Mucosa of rectum (tissue), 2 donors: Measurements from ENCODE around the gene TEX12.
"Not testable (repeated sequence)": the region's sequence is repeated elsewhere in the genome, so short reads cannot be mapped to it uniquely, and the experiment has no call there.

Experiments used
- H3K27ac ChIP-seq, 2 donors: one replicate each; pipeline ENCODE4 v1.7.0; 2013; ENCODE audit warnings: inconsistent platforms in 2 of 2, low read depth in 2 of 2, low read length in 2 of 2
- H3K27me3 ChIP-seq, 2 donors: one replicate each; pipeline ENCODE4 v1.7.0; 2013; ENCODE audit warnings: low read length in 2 of 2; ENCODE audit not compliant: control insufficient read depth in 2 of 2, insufficient read depth in 2 of 2
- H3K36me3 ChIP-seq, 2 donors: one replicate each; pipeline ENCODE4 v1.7.0; 2013; ENCODE audit warnings: low read length in 2 of 2; ENCODE audit not compliant: control insufficient read depth in 2 of 2, insufficient read depth in 2 of 2
- H3K4me1 ChIP-seq, 2 donors: one replicate each; pipeline ENCODE4 v1.7.0; 2013; ENCODE audit warnings: low read length in 2 of 2, mild to moderate bottlenecking in 1 of 2; ENCODE audit not compliant: control insufficient read depth in 2 of 2, insufficient read depth in 2 of 2
- H3K4me3 ChIP-seq, 2 donors: one replicate each; pipeline ENCODE4 v1.7.0; 2013; ENCODE audit warnings: low read length in 2 of 2
- H3K9ac ChIP-seq, 2 donors: one replicate each; pipeline ENCODE4 v1.7.0; 2013; ENCODE audit warnings: low read length in 2 of 2, low read depth in 1 of 2, mild to moderate bottlenecking in 1 of 2
- H3K9me3 ChIP-seq, 2 donors: one replicate each; pipeline ENCODE4 v1.7.0; 2013; ENCODE audit warnings: low read length in 2 of 2; ENCODE audit not compliant: control insufficient read depth in 2 of 2
- donor health status: healthy.
- donor health status: Normal muscosa, but diverticular disease.

TEX12 gene

GRCh38 chr11:112150517-112150916 is 16.7 kb upstream of the TEX12 start:
- no peak overlapping the region for H3K27ac ChIP-seq
- H3K9ac ChIP-seq: no peak overlapping the region

GRCh38 chr11:112156153-112156955 is 10.8 kb upstream of the TEX12 start:
- peaks cover 0 to 9% of the 10 kb centered on the region in 2 donors for H3K4me1 ChIP-seq
- H3K4me3 ChIP-seq: no peak overlapping the region
- no peaks in the 10 kb centered on the region for H3K27me3 ChIP-seq
- H3K36me3 ChIP-seq: peaks cover 3 to 5% of the 10 kb centered on the region in 2 donors
- H3K27ac ChIP-seq: no peak overlapping the region
- H3K9ac ChIP-seq: no peak overlapping the region
- no peaks in the 10 kb centered on the region for H3K9me3 ChIP-seq

More at GRCh38 chr11:112150517-112150916, 16.7 kb upstream of the TEX12 start:
- no peaks in the 10 kb centered on the region for H3K9me3 ChIP-seq
- H3K4me1 ChIP-seq: no peaks in the 10 kb centered on the region
- no peak overlapping the region for H3K4me3 ChIP-seq
- H3K36me3 ChIP-seq: peaks cover 3 to 18% of the 10 kb centered on the region in 2 donors
- no peaks in the 10 kb centered on the region for H3K27me3 ChIP-seq

DNA sequence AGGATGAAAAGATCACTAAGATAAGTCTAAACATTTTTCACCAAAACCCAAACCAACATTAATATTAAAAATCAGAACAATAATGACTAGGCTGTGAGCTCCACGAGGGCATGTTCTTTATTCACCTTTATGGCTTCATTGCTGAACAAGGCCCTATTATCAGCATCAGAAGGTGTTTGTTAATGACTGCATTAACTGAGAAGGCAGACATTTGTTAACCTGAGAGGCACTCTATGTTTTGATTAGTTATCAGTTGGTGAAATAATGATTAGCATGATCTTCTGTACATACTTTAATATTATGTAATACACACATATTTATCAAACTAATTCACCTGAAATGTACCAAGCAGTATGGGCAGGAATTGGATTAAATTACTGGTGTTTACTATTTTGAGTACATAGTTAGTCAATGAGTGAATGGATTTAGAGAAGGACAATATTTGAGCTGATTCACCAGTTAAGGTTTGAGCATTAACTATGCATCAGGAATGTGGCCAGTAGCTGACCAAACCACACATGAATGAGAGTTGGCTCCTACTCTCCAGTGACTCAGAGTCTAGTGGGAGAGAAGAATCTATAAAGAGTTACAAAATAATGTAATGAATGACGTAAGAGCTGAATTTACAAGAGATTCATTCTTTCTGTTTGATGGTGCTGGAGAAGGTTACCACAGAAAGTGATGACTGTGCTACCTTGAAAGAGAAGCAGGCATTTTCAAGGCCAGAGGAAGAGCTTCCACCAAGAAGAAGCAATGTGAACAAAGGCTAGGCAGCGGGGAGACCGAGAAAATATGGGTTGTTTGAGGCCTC is 10.0 kb upstream of the TEX12 start:
- no peak overlapping the region for H3K9ac ChIP-seq
- H3K27ac ChIP-seq: no peak overlapping the region
- peaks cover 0 to 14% of the 10 kb centered on the region in 2 donors for H3K4me1 ChIP-seq
- no peaks in the 10 kb centered on the region for H3K9me3 ChIP-seq
- H3K4me3 ChIP-seq: no peak overlapping the region
- no peaks in the 10 kb centered on the region for H3K27me3 ChIP-seq
- H3K36me3 ChIP-seq: peaks cover 3% of the 10 kb centered on the region in 2 donors

GRCh38 chr11:112159098-112160065 is 7.8 kb upstream of the TEX12 start:
- peaks cover 0 to 18% of the 10 kb centered on the region in 2 donors for H3K4me1 ChIP-seq
- H3K27me3 ChIP-seq: no peaks in the 10 kb centered on the region
- no peak overlapping the region for H3K9ac ChIP-seq
- H3K36me3 ChIP-seq: peaks cover 0 to 3% of the 10 kb centered on the region in 2 donors
- H3K9me3 ChIP-seq: no peaks in the 10 kb centered on the region
- no peak overlapping the region for H3K4me3 ChIP-seq
- H3K27ac ChIP-seq: peak overlapping the region in 1 of 2 donors; percentile 33

- H3K9me3 ChIP-seq: no peaks in the 10 kb centered on the region
- H3K4me1 ChIP-seq: peaks cover 0 to 20% of the 10 kb centered on the region in 2 donors
- no peak overlapping the region for H3K9ac ChIP-seq
- H3K4me3 ChIP-seq: no peak overlapping the region
- H3K27ac ChIP-seq: peak overlapping the region in 1 of 2 donors; percentile 33
- H3K27me3 ChIP-seq: no peaks in the 10 kb centered on the region
- no peaks in the 10 kb centered on the region for H3K36me3 ChIP-seq
These were observed 6.9 kb upstream of the TEX12 start for GRCh38 chr11:112160091-112160848.

DNA sequence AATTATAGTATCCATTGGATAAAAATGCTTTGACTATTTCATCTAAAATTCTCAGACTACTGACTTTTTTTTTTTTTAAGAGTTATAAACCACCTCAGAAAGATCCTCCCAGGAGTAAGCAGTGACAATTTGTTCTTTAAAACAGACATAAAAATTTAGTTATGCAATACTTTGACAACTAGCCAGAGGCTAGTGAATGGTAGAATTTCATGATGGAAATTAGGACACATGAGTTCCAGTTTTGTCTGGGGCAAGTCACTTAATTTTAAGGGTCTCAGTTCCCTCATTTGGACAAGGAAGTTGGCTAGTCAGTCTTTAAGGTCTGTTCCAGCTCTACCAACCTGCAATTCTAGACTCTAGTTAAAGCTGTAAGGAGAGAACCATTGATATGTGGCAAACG is 6.2 kb upstream of the TEX12 start:
- Histone ChIP-seq H3K4me3 (no peak overlapping the region), H3K4me1 (peaks cover 0 to 22% of the 10 kb centered on the region in 2 donors), H3K27me3 (no peaks in the 10 kb centered on the region), H3K27ac (no peak overlapping the region), H3K9ac (no peak overlapping the region), H3K36me3 (no peaks in the 10 kb centered on the region), H3K9me3 (no peaks in the 10 kb centered on the region)

DNA sequence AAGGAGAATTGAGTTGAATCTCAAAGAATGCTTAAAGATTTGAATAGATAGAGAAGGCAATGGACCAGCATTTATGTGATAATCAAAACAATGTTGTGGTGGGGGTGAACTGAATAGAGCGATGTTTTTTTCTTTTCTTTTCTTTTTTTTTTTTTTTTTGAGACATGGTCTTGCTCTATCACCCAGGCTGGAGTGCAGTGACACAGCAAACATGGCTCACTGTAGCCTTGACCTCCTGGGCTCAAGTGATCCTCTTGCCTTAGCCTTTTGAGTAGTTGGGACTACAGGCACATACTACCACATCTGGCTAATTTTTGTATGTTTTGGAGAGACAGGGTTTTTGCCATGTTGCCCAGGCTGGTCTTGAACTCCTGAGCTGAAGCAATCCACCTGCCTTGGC is 5.0 kb upstream of the TEX12 start:
- H3K9ac ChIP-seq, H3K36me3 ChIP-seq, H3K27me3 ChIP-seq, H3K9me3 ChIP-seq, H3K27ac ChIP-seq: not testable (repeated sequence)
- Histone ChIP-seq H3K4me1 (peaks cover 5 to 26% of the 10 kb centered on the region in 2 donors), H3K4me3 (peak overlapping the region in 1 of 2 donors; percentile 59)

DNA sequence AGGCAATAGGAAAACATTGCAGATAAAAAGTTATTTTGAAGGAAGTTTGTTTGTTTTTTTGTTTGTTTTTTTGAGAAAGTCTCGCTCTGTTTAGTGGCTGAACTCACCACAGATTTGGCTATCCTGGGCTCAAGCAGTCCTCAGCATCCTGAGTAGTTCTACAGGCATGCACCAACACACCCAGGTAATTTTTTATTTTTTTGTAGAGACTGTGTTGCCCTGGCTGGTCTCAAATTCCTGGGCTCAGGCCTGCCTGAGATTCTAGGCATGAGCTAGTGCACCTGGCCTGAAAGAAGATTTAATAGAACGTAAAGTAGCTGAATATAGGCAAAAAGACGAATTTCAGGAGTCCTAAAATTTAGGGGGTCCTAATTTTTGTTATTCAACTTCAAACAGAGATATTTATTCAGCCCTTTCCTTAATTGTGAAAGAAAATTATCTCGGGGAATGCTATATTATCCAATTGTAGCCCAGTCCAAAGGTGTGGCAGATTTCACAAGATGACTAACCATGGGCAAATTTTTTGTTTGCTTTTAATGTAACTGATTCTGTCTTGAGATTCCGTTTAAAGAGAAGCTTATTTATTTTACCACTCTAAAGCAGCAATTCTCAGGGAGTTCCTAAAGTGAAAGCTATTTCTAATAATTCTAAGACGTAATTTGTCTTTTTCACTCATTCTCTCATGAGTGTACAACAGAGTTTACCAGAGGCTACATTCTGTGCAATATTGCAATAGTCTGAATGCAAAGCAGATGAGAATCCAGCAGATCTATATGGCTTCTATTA is 4.2 kb upstream of the TEX12 start:
- peak overlapping the region; percentile 59 to 76 for H3K4me3 ChIP-seq
- H3K27me3 ChIP-seq: no peaks in the 10 kb centered on the region
- H3K36me3 ChIP-seq: no peaks in the 10 kb centered on the region
- no peaks in the 10 kb centered on the region for H3K9me3 ChIP-seq
- H3K9ac ChIP-seq: peak overlapping the region; percentile 5 to 52
- peak overlapping the region; percentile 17 to 64 for H3K27ac ChIP-seq
- H3K4me1 ChIP-seq: peaks cover 5 to 26% of the 10 kb centered on the region in 2 donors
